HFF-Myc (cell line): ENCODE results near the gene TIGD7.

Experiments used
- DNase-seq: peaks from one replicate; pipeline ENCODE4 v3.0.0-alpha.2; 2011; ENCODE audit warnings: low read depth; ENCODE audit errors: extremely low read depth
- H3K4me3 ChIP-seq: replicated peaks from 2 replicates; pipeline ENCODE4 v1.5.1; 2011; ENCODE audit warnings: low read depth, mild to moderate bottlenecking, control low read depth, low read length
- CTCF ChIP-seq: IDR thresholded peaks from 2 replicates; pipeline ENCODE4 v1.5.1; 2012; ENCODE audit warnings: mild to moderate bottlenecking, low read depth, low read length, control low read depth; ENCODE audit errors: missing control alignments

The TIGD7 gene

GRCh38 chr16:3328104-3328503 is 22.9 kb upstream of the TIGD7 start:
- no peak for TF ChIP-seq CTCF
- no peak for DNase-seq
- no peak overlapping the region for H3K4me3 ChIP-seq

- no peak for TF ChIP-seq CTCF
- no peak for DNase-seq
Measured at GRCh38 chr16:3327514-3327913, 22.3 kb upstream of the TIGD7 start.

GRCh38 chr16:3321816-3322215 is 16.6 kb upstream of the TIGD7 start:
- no peak for TF ChIP-seq CTCF
- DNase-seq, result no peak
- no peak overlapping the region for H3K4me3 ChIP-seq

More at GRCh38 chr16:3327514-3327913, 22.3 kb upstream of the TIGD7 start:
- no peak overlapping the region for H3K4me3 ChIP-seq

- DNase-seq, result no peak
- no peak for TF ChIP-seq CTCF
- H3K4me3 ChIP-seq, result no peak overlapping the region
Measured at GRCh38 chr16:3317315-3317999, 12.2 kb upstream of the TIGD7 start.

- no peak overlapping the region for H3K4me3 ChIP-seq
- DNase-seq, result no peak
- TF ChIP-seq CTCF, result no peak
Measured at GRCh38 chr16:3311496-3311895, 6.3 kb upstream of the TIGD7 start.

GRCh38 chr16:3306078-3306477 is 848 bp upstream of the TIGD7 start:
- peak overlapping the region; percentile 55 for H3K4me3 ChIP-seq
- DNase-seq, result no peak
- no peak for TF ChIP-seq CTCF

- no peak for TF ChIP-seq CTCF
- no peak for DNase-seq
- H3K4me3 ChIP-seq, result peak overlapping the region; percentile 55
Measured at GRCh38 chr16:3304370-3304769, 860 bp downstream of the TIGD7 start.
